ENCODE measurements around the gene ZNF516. TPM values are rescaled to one million over a fixed set of nuclear protein-coding genes. Genes with fewer than 3 reads are reported as not detected.

ZNF516 gene
- total RNA-seq, 6 donors from 2014 or later: 21.9 to 44.3 (median 36.5) TPM

GRCh38 chr18:76483780-76484179, 11.3 kb downstream of the ZNF516 start:
- Histone ChIP-seq H3K9me3 (no peaks in the 10 kb centered on the region), H3K36me3 (no peaks in the 10 kb centered on the region), H3K4me1 (peaks cover under 1 to 26% (median 8%) of the 10 kb centered on the region in 4 donors), H3K4me3 (no peak overlapping the region), H3K27ac (peak overlapping the region in 1 of 4 donors; percentile 57), H3K27me3 (no peaks in the 10 kb centered on the region)
- TF ChIP-seq POLR2AphosphoS5 (IDR thresholded peaks at IDR 0.05): no peak
- TF ChIP-seq CTCF (IDR thresholded peaks at IDR 0.05): no peak
- no peak for TF ChIP-seq POLR2A (IDR thresholded peaks at IDR 0.05)
- no peak for TF ChIP-seq EP300 (IDR thresholded peaks at IDR 0.05)
- ATAC-seq (ENCODE audit: low FRiP score in 2 of 2): no peak
- WGBS, 2 donors: 73 to 82% methylated on average over 10 of the region's 10 CpGs
- DNase-seq: no peak

- DNase-seq: peak in 1 of 2 donors; percentile 73
- peaks cover 0 to 19% (median 7%) of the 10 kb centered on the region in 4 donors for H3K4me1 ChIP-seq
- 81 to 85% methylated on average over 15 of the region's 15 CpGs for WGBS, 2 donors
Measured at GRCh38 chr18:76482971-76483691, 11.9 kb downstream of the ZNF516 start.

GRCh38 chr18:76482267-76482666, 12.8 kb downstream of the ZNF516 start:
- Histone ChIP-seq H3K4me1 (peaks cover 0 to 16% (median 11%) of the 10 kb centered on the region in 4 donors), H3K36me3 (no peaks in the 10 kb centered on the region), H3K9me3 (no peaks in the 10 kb centered on the region), H3K27ac (peak overlapping the region in 1 of 4 donors; percentile 4), H3K4me3 (no peak overlapping the region), H3K27me3 (no peaks in the 10 kb centered on the region)
- 89 to 91% methylated on average over 13 of the region's 13 CpGs for whole genome bisulfite sequencing, 2 donors
- ATAC-seq (ENCODE audit: low FRiP score in 2 of 2) (no peak), DNase-seq (no peak)
- TF ChIP-seq POLR2A (IDR thresholded peaks at IDR 0.05) (no peak), POLR2AphosphoS5 (IDR thresholded peaks at IDR 0.05) (no peak), CTCF (IDR thresholded peaks at IDR 0.05) (no peak)

More at GRCh38 chr18:76482971-76483691, 11.9 kb downstream of the ZNF516 start:
- Histone ChIP-seq H3K27me3 (no peaks in the 10 kb centered on the region), H3K9me3 (no peaks in the 10 kb centered on the region), H3K4me3 (no peak overlapping the region), H3K36me3 (no peaks in the 10 kb centered on the region), H3K27ac (peak overlapping the region in 2 of 4 donors; percentile 22 to 57)
- no peak for TF ChIP-seq CTCF (IDR thresholded peaks at IDR 0.05)
- no peak for TF ChIP-seq POLR2AphosphoS5 (IDR thresholded peaks at IDR 0.05)
- no peak for TF ChIP-seq EP300 (IDR thresholded peaks at IDR 0.05)
- TF ChIP-seq POLR2A (IDR thresholded peaks at IDR 0.05): no peak
- peak in 1 of 2 donors; percentile 55 for ATAC-seq (ENCODE audit: low FRiP score in 2 of 2)

- WGBS, 2 donors: 73 to 100% methylated on average over 1 to 3 of the region's 3 CpGs
- ATAC-seq (ENCODE audit: low FRiP score in 2 of 2) (no peak), DNase-seq (no peak)
- no peaks in the 10 kb centered on the region for H3K9me3 ChIP-seq
- H3K36me3 ChIP-seq: no peaks in the 10 kb centered on the region
- no peaks in the 10 kb centered on the region for H3K27me3 ChIP-seq
- H3K27ac ChIP-seq: no peak overlapping the region
- no peak overlapping the region for H3K4me3 ChIP-seq
- peaks cover 0 to 25% (median 18%) of the 10 kb centered on the region in 4 donors for H3K4me1 ChIP-seq
- TF ChIP-seq CTCF (IDR thresholded peaks at IDR 0.05) (peak in 2 of 6 experiments; percentile 8 to 14), EP300 (IDR thresholded peaks at IDR 0.05) (no peak), POLR2A (IDR thresholded peaks at IDR 0.05) (no peak)
Measured at GRCh38 chr18:76480913-76481312, 14.1 kb downstream of the ZNF516 start.
